Activated T-helper 1 cell treated with anti-CD3 and anti-CD28 coated beads, Interleukin-12 subunit alpha, Interleukin-12 subunit beta, Interleukin-2, Interleukin-4 antibody, amounts not matched to agents 30 ng/mL and 10 ng/mL and 1 ng/mL, durations not matched to agents 14 hours and 24 hours and 36 hours (primary cell): ENCODE data around the gene CCDC50. TPM values are rescaled to one million over a fixed set of nuclear protein-coding genes. Genes with fewer than 3 reads are reported as not detected.

Experiments used
- DNase-seq: peaks from one replicate; pipeline ENCODE4 v3.0.0; 2021; ENCODE audit warnings: low spot score
- H3K27ac Mint-ChIP-seq: one replicate; pipeline ENCODE4 v1.8.0; 2021; ENCODE audit warnings: mild to moderate bottlenecking, mixed read lengths
- H3K27me3 Mint-ChIP-seq: one replicate; pipeline ENCODE4 v1.8.0; 2022; ENCODE audit warnings: mild to moderate bottlenecking, moderate library complexity, mixed read lengths; ENCODE audit not compliant: insufficient read depth
- H3K36me3 Mint-ChIP-seq: one replicate; pipeline ENCODE4 v1.8.0; 2021; ENCODE audit warnings: low read depth, mixed read lengths
- H3K4me1 Mint-ChIP-seq: one replicate; pipeline ENCODE4 v1.8.0; 2021; ENCODE audit warnings: low read depth, mixed read lengths
- H3K4me3 Mint-ChIP-seq: one replicate; pipeline ENCODE4 v1.8.0; 2021; ENCODE audit warnings: mild to moderate bottlenecking, moderate library complexity, mixed read lengths
- H3K9me3 Mint-ChIP-seq: one replicate; pipeline ENCODE4 v1.8.0; 2021; ENCODE audit warnings: mixed read lengths
- intact Hi-C: fragments of 100-400 bp; cut with micrococcal nuclease; formaldehyde crosslinking; loops from one replicate; pipeline ENCODE4 v1.15.1; 2024
- total RNA-seq: library from RNA; stranded (reverse); gene quantifications from 2 replicates; pipeline ENCODE4 v1.2.3, GENCODE V29; 2022

The CCDC50 gene
- total RNA-seq, 1 donor from 2014 or later, result 36.1 TPM

DNA sequence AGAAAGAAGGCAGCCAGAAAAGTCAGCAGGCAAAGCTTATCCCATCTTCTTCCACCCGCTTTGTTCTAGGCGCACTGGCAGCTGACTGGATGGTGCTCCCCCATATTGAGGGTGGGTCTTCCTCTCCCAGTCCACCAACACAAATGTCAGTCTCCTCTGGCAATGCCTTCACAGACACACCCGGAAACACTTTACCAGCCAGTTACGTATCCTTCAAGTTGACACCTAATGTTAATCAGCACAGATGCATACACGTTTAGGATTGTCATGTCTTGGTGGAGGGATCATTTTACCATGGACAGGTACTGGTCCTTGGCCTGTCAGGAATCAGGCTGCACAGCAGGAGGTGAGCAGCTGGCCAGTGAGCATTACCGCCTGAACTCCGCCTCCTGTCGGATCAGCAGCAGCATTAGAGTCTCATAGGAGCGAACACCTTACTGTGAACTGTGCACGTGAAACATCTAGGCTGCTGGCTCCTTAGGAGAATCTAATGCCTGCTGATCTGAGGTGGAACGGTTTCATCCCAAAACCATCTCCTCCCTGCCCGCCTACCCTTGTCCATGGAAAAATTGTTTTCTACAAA lies 72.7 kb downstream of the CCDC50 start:
- Mint-ChIP-seq H3K27me3 (no peaks in the 10 kb centered on the region), H3K27ac (no peak overlapping the region), H3K9me3 (no peaks in the 10 kb centered on the region), H3K36me3 (no peaks in the 10 kb centered on the region), H3K4me3 (no peak overlapping the region), H3K4me1 (no peaks in the 10 kb centered on the region)
- intact Hi-C loops, result no loop called here
- no peak for DNase-seq

DNA sequence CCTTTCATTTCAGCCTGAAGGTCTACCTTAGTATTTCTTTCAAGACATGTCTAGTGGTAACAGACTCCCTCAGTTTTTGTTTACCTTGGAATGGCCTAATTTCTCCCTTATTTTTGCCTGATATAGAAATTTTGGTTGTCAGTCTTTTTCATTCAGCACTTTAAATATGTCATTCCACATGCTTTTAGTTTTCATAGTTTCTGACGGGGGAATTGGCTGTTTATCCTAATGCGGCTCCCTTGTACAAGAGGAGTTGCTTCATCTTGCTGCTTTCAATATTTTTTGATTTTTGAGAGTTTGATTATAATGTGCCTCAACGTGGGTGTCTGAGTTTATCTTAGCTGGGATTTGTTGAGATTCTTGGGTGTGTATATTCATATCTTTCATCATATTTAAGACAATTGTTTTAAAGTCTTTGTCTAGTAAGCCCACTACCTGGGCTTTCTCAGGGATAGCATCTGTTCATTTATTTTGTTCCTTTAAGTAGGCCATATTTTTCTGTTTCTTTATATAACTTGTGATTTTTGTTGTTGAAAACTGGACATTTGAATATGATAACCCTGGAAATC lies 80.7 kb downstream of the CCDC50 start:
- Mint-ChIP-seq H3K27ac (no peak overlapping the region), H3K27me3 (peaks cover 3% of the 10 kb centered on the region), H3K4me1 (no peaks in the 10 kb centered on the region), H3K4me3 (no peak overlapping the region), H3K9me3 (peaks cover 6% of the 10 kb centered on the region), H3K36me3 (no peaks in the 10 kb centered on the region)
- intact Hi-C loops, result no loop called here
- no peak for DNase-seq

DNA sequence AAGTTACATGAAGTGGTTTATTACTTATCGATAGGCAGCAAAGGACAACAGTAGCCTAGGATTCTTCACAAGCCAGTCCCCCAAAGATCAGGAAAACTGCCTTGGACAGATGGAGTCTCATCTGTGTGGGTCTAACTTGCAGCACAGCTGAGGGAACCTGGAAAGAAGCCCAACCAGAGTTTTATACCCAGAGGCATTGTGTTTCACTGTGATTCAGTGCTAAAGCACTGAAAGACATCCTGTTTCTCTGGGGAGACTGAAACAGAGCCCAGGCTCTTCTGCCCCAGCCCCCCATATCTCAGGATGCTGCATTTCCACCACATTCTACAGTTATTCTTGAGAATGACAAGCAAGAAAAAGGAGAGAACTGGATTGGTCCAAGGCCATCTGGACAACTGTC lies 83.6 kb downstream of the CCDC50 start:
- Mint-ChIP-seq H3K36me3 (no peaks in the 10 kb centered on the region), H3K4me1 (no peaks in the 10 kb centered on the region), H3K27me3 (peaks cover 3% of the 10 kb centered on the region), H3K27ac (no peak overlapping the region), H3K4me3 (no peak overlapping the region), H3K9me3 (peaks cover 6% of the 10 kb centered on the region)
- DNase-seq, result no peak
- intact Hi-C loops, result no loop called here

DNA sequence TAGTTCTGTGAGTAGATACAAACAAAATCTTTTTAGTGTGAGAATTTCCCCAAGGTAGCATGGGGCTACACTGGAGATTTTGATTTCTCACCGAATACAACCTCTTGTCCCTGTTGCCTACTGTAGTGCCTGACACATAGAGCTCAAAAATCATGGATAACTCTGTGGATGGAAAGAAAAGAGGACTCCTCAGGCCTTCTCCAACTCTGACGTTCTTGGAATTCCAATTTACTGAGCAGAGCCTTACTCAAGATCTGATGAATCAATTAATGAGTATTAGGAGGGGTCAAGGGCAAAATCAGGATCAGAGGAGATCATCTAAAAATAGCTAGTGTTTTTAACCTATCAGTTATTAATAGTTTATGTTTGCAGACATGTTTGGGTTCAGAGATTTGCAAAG lies 85.1 kb downstream of the CCDC50 start:
- peaks cover 3% of the 10 kb centered on the region for H3K27me3 Mint-ChIP-seq
- intact Hi-C loops, result no loop called here
- no peak overlapping the region for H3K4me3 Mint-ChIP-seq
- no peaks in the 10 kb centered on the region for H3K4me1 Mint-ChIP-seq
- H3K27ac Mint-ChIP-seq, result no peak overlapping the region
- H3K36me3 Mint-ChIP-seq, result no peaks in the 10 kb centered on the region
- peaks cover 6% of the 10 kb centered on the region for H3K9me3 Mint-ChIP-seq
- no peak for DNase-seq

DNA sequence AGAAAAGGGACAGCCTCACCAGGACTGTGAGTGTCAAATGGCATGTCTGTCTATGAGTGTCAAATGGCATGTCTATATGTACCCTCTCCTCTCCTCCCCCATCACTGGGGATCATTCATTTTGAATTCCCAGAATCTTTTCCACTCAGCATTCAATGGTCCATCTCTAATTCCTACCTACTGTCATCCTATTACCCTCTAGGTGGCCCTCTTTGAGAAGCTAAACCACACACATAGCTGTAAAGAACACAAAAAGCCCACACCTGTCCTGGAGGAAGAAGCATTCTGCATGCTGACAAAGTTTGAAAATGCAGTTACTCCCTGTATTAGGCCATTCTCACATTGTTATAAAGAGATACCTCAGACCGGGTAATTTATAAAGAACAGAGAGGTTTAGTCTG lies 85.5 kb downstream of the CCDC50 start:
- intact Hi-C loops, result no loop called here
- Mint-ChIP-seq H3K4me3 (no peak overlapping the region), H3K4me1 (no peaks in the 10 kb centered on the region), H3K36me3 (no peaks in the 10 kb centered on the region), H3K27me3 (peaks cover 3% of the 10 kb centered on the region), H3K9me3 (peaks cover 4% of the 10 kb centered on the region), H3K27ac (no peak overlapping the region)
- DNase-seq, result no peak

DNA sequence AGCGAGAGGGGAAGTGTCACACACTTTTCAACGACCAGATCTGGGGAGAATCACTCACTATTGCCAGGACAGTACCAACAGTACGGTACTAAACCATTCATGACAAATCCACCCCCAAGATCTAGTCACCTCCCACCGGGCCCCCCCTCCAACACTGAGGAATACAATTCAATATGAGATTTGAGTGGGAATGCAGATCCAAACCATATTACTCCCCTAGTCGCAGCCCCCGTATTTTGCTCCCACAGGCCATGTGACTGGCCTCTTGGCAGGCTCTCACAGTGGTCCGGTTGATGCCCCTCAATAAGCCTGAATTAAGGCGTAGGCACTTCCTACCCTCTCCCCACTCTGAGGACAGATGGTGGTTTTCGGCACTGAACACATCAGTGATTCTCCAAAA lies 86.4 kb downstream of the CCDC50 start:
- no peak overlapping the region for H3K4me3 Mint-ChIP-seq
- H3K27ac Mint-ChIP-seq, result no peak overlapping the region
- H3K36me3 Mint-ChIP-seq, result no peaks in the 10 kb centered on the region
- no peaks in the 10 kb centered on the region for H3K9me3 Mint-ChIP-seq
- DNase-seq, result no peak
- H3K27me3 Mint-ChIP-seq, result peaks cover 3% of the 10 kb centered on the region
- H3K4me1 Mint-ChIP-seq, result no peaks in the 10 kb centered on the region
- intact Hi-C loops, result no loop called here

DNA sequence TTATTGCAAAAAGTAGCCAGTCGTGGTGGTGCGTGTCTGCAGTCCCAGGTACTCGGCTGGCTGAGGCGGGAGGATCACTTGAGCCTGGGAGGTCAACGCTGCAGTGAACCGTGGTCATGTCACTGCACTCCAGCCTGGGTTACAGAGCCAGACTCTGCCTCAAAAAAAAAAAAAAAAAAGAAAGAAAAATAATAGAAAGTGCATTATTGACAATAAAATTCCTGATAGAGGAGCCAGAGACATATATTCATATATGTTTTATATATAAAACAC lies 88.2 kb downstream of the CCDC50 start:
- Mint-ChIP-seq H3K9me3 (no peaks in the 10 kb centered on the region), H3K4me1 (no peaks in the 10 kb centered on the region), H3K27ac (no peak overlapping the region), H3K27me3 (no peaks in the 10 kb centered on the region), H3K4me3 (no peak overlapping the region), H3K36me3 (no peaks in the 10 kb centered on the region)
- intact Hi-C loops, result no loop called here
- no peak for DNase-seq

DNA sequence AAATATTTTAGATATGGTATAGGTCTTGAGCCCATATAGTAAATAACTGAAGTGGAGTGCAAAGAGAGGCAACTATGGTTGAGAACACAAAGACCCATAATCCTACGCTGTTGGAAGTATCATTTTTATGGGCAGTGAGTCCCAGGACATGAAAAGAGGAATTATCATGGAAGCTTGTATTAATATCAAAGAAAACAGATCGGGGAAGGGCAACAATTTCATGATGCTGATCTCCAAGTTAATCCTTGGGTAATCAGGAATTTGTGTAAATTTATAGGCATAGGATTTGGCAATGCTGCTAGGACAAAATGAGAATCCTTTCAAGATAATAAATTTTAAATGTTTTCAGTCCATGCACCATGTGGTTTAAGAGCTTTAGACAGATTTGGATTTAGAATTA lies 91.6 kb downstream of the CCDC50 start:
- no peaks in the 10 kb centered on the region for H3K4me1 Mint-ChIP-seq
- H3K27ac Mint-ChIP-seq, result no peak overlapping the region
- H3K9me3 Mint-ChIP-seq, result no peaks in the 10 kb centered on the region
- no peaks in the 10 kb centered on the region for H3K36me3 Mint-ChIP-seq
- DNase-seq, result no peak
- no peaks in the 10 kb centered on the region for H3K27me3 Mint-ChIP-seq
- no peak overlapping the region for H3K4me3 Mint-ChIP-seq
- intact Hi-C loops, result no loop called here

DNA sequence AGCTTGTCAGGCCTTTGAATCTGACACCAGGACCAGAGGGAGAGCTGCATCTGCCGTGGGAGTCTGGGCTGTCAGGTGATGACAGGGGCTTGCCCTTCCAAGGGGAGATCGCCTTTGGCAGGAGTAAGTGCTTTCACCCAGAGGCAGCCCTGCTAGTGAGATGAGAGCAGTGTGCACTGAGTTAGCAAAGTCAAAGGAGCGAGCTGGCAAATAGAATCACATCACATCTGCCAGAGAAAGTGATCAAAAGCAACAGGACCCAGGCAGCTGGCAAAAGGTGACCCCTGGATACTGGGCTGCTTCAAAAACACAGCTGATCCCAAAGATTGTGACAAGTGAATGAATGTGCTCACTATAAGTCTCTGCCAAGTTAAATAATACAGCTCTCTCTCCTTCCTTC lies 95.7 kb downstream of the CCDC50 start:
- intact Hi-C loops, result no loop called here
- Mint-ChIP-seq H3K4me3 (no peak overlapping the region), H3K4me1 (no peaks in the 10 kb centered on the region), H3K27ac (no peak overlapping the region), H3K27me3 (no peaks in the 10 kb centered on the region), H3K36me3 (no peaks in the 10 kb centered on the region), H3K9me3 (no peaks in the 10 kb centered on the region)
- no peak for DNase-seq

DNA sequence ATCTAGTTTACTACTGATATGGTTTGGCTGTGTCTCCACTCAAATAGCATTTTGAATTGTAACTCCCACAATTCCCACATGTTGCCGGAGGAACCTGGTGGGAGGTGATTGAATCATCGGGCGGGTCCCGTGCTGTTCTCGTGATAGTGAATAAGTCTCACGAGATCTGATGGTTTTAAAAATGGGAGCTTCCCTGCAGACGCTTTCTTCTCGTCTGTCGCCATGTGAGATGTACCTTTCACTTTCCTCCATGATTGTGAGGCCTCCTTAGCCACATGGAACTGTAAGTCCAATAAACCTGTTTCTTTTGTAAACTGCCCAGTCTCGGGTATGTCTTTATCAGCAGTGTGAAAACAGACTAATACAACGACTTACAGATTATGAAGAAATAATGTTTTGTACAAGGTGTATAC lies 96.1 kb downstream of the CCDC50 start:
- no peaks in the 10 kb centered on the region for H3K36me3 Mint-ChIP-seq
- DNase-seq, result no peak
- no peaks in the 10 kb centered on the region for H3K4me1 Mint-ChIP-seq
- intact Hi-C loops, result no loop called here
- H3K4me3 Mint-ChIP-seq, result no peak overlapping the region
- H3K9me3 Mint-ChIP-seq, result no peaks in the 10 kb centered on the region
- H3K27me3 Mint-ChIP-seq, result no peaks in the 10 kb centered on the region
- H3K27ac Mint-ChIP-seq, result no peak overlapping the region

DNA sequence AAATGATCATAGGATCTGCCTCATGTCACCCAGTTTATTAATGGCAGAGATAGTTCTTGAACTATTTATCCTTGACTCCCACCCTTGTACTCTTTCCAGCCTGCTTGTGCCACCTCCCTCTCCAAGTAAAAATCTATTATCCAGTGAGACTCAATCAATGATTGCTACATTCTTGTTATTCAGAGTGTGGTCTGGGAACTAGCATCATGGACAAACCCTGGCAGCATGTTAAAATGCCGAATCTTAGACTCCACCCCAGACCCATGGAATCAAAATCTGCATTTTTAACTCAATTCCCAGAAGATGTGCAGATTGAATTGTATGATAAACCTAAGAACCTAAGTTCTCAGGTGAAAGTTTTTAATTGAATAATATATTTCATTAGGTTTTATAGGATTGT lies 97.1 kb downstream of the CCDC50 start:
- intact Hi-C loops, result no loop called here
- Mint-ChIP-seq H3K4me3 (no peak overlapping the region), H3K36me3 (no peaks in the 10 kb centered on the region), H3K27me3 (no peaks in the 10 kb centered on the region), H3K9me3 (no peaks in the 10 kb centered on the region), H3K27ac (no peak overlapping the region), H3K4me1 (no peaks in the 10 kb centered on the region)
- DNase-seq, result no peak

DNA sequence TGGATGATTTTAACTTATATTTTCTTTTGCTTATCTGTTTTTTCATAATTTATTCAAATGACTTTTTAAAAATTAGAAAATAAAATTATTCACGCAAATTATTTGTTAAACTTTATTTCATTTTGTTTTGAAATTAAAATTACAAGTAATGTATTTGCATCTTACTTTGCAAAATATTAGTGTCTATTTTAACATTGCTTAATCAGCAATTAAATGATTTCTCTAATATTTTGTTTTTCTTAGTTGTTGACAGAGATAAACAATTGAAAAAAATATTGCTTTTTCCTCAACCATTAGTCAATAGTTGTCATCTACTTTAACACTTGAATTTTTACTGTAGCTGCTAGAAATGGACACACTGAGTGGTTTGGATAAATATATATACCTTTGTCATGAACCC lies 99.0 kb downstream of the CCDC50 start:
- Mint-ChIP-seq H3K27ac (no peak overlapping the region), H3K4me1 (no peaks in the 10 kb centered on the region), H3K9me3 (no peaks in the 10 kb centered on the region), H3K4me3 (no peak overlapping the region), H3K27me3 (no peaks in the 10 kb centered on the region), H3K36me3 (no peaks in the 10 kb centered on the region)
- intact Hi-C loops, result no loop called here
- DNase-seq, result no peak

DNA sequence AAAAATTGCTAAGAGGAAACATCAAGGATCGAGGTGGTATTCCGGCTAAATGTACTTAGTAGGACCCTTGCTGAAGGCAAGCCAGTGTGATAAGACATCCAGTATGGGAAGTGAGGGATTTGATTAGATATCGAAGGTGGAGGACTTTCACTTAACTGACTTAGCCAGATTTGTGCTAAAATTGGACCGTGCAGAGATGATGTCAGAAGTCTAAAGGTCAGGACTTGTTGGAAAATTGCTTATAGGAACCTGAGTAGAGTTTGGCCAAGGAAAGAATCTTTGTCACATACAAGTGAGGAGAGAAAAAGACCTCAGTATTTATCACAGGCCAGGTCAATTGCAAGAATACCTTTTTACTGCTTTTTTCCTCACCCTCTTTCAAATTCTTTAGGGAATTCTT lies 100.9 kb downstream of the CCDC50 start:
- H3K9me3 Mint-ChIP-seq, result no peaks in the 10 kb centered on the region
- H3K36me3 Mint-ChIP-seq, result no peaks in the 10 kb centered on the region
- no peak overlapping the region for H3K27ac Mint-ChIP-seq
- no peak overlapping the region for H3K4me3 Mint-ChIP-seq
- no peak for DNase-seq
- peaks cover 2% of the 10 kb centered on the region for H3K27me3 Mint-ChIP-seq
- intact Hi-C loops, result no loop called here
- H3K4me1 Mint-ChIP-seq, result no peaks in the 10 kb centered on the region

DNA sequence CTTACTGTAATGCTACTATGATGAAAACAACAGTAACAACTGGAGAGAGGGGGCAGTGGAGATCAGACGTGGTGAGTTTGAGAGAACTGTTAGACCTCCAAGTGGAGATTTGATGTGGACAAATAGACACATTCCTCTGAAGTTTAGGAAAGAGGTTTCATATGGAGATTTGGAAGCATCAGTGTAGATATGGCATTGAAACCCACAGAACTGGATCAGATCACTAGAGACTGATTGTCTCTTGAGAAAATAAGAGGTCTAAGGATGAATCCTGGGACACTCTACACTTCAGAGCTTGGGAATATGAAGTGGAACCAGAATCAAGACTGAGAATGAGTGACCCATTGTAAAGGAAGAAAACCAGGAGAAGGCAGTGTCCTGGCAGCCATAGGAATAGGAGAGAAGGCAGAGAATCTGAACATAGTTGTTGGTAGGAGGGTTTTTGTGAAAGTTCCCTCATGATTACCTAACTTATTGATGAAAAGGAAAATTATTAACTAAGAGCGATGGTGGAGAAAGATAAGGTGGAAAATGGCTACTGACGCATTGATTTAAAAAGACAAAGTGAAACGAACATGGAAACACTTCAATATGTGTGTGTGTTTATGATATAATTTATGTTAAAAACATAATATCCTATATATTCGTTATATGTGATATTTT lies 102.1 kb downstream of the CCDC50 start:
- no peak overlapping the region for H3K27ac Mint-ChIP-seq
- no peak for DNase-seq
- H3K9me3 Mint-ChIP-seq, result no peaks in the 10 kb centered on the region
- intact Hi-C loops, result no loop called here
- no peaks in the 10 kb centered on the region for H3K4me1 Mint-ChIP-seq
- no peak overlapping the region for H3K4me3 Mint-ChIP-seq
- H3K27me3 Mint-ChIP-seq, result peaks cover 2% of the 10 kb centered on the region
- no peaks in the 10 kb centered on the region for H3K36me3 Mint-ChIP-seq
